Transverse colon (tissue), 4 donors: Measurements from ENCODE around the gene TTLL6.

Experiments
- POLR2A ChIP-seq: fragments of 450-650 bp; IDR thresholded peaks from one replicate; pipeline ENCODE4 v1.6.1; 2016; ENCODE audit warnings: antibody characterized with exemption, mild to moderate bottlenecking, moderate library complexity
- POLR2AphosphoS5 ChIP-seq, 3 donors: sonication (generic); formaldehyde crosslinking; IDR thresholded peaks; one replicate each; pipeline ENCODE4 v1.6.1; 2016; ENCODE audit warnings: antibody characterized with exemption in 3 of 3
- TF ChIP-seq, protein P1 (sequence below), 5 experiments: fragments of 200-600 bp in 3 of 5; fragments of 450-650 bp in 2 of 5; sonication (generic) in 3 of 5; IDR thresholded peaks; 1 replicate in 2 of 5; 2 replicates in 3 of 5; pipeline ENCODE4 v1.5.1; 2016 to 2017; ENCODE audit warnings: antibody characterized with exemption in 5 of 5, inconsistent platforms in 3 of 5, mild to moderate bottlenecking in 2 of 5, moderate library complexity in 1 of 5

DNA sequence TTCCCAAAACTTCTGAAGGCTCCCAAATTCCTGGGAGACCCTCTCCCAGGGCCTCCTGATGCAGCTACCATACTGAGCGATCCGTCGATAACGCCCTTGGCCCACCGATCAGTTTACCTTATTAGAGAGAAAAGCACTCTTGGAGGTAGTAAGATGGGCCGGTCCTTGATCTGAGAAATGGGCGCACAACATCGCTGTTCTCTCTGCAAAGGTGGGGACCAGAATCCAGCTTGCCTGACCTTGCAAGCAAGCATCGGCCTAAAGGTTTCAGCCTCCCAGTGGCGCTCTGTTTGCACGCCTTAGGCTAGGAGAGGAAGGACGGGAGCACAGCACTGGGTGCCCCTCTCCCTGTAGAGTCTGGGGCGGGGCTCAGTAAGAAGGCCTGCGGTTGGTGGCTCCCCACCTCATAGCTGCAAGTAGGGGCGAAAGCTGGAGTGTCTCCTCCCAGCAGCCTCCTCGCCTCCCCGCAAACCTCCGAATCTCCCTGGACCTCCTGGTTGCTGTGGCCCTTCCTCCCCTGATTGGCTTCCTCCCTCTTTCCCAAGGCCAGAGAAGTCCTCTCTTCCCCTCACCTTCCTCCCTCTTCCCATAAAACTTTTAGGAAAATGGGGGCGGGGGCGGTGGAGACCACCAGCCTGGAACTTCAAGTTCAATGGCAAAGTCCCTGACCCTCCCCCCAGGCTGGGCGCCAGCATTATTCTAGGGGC, 94.7 kb downstream of the TTLL6 start, which contains the start of gene PRAC1:
- TF ChIP-seq POLR2AphosphoS5 (IDR thresholded peaks at IDR 0.05) (peak in 1 of 3 donors; percentile 83), POLR2A (no peak)
- TF ChIP-seq, protein P1, sequence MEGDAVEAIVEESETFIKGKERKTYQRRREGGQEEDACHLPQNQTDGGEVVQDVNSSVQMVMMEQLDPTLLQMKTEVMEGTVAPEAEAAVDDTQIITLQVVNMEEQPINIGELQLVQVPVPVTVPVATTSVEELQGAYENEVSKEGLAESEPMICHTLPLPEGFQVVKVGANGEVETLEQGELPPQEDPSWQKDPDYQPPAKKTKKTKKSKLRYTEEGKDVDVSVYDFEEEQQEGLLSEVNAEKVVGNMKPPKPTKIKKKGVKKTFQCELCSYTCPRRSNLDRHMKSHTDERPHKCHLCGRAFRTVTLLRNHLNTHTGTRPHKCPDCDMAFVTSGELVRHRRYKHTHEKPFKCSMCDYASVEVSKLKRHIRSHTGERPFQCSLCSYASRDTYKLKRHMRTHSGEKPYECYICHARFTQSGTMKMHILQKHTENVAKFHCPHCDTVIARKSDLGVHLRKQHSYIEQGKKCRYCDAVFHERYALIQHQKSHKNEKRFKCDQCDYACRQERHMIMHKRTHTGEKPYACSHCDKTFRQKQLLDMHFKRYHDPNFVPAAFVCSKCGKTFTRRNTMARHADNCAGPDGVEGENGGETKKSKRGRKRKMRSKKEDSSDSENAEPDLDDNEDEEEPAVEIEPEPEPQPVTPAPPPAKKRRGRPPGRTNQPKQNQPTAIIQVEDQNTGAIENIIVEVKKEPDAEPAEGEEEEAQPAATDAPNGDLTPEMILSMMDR (IDR thresholded peaks at IDR 0.05) = no peak
